Measurements from ENCODE around the gene KIRREL3.

KIRREL3 gene

GRCh38 chr11:127000291-127000968 is at the start of gene KIRREL3:
Gene KIRREL3 (minus strand): TSS chr11:127000770.
- no peak within 1 kb of the TSS for H3K27ac Mint-ChIP-seq
- H3K4me3 Mint-ChIP-seq, result no peak within 1 kb of the TSS
- ATAC-seq (no peak), DNase-seq (ENCODE audit: low spot score in 2 of 2) (no peak)
- H3K9me3 Mint-ChIP-seq, result no peaks in the 10 kb centered on the region
- H3K36me3 Mint-ChIP-seq, result no peaks in the 10 kb centered on the region
- H3K4me1 Mint-ChIP-seq, result no peaks in the 10 kb centered on the region

- H3K36me3 Mint-ChIP-seq, result no peaks in the 10 kb centered on the region
- H3K9me3 Mint-ChIP-seq, result no peaks in the 10 kb centered on the region
- no peak overlapping the region for H3K4me3 Mint-ChIP-seq
- no peak overlapping the region for H3K27ac Mint-ChIP-seq
- H3K4me1 Mint-ChIP-seq, result no peaks in the 10 kb centered on the region
- DNase-seq (ENCODE audit: low spot score in 2 of 2) (no peak), ATAC-seq (no peak)
Measured at GRCh38 chr11:127050186-127050585, 49.6 kb upstream of the KIRREL3 start.

GRCh38 chr11:127049486-127049885 is 48.9 kb upstream of the KIRREL3 start:
- H3K27ac Mint-ChIP-seq, result no peak overlapping the region

GRCh38 chr11:127044535-127044934 is 44.0 kb upstream of the KIRREL3 start:
- H3K36me3 Mint-ChIP-seq, result no peaks in the 10 kb centered on the region
- H3K4me3 Mint-ChIP-seq, result no peak overlapping the region
- ATAC-seq, result no peak
- DNase-seq (ENCODE audit: low spot score in 2 of 2), result no peak
- H3K27ac Mint-ChIP-seq, result no peak overlapping the region
- no peaks in the 10 kb centered on the region for H3K9me3 Mint-ChIP-seq
- no peaks in the 10 kb centered on the region for H3K4me1 Mint-ChIP-seq

More at GRCh38 chr11:127049486-127049885, 48.9 kb upstream of the KIRREL3 start:
- ATAC-seq (no peak), DNase-seq (ENCODE audit: low spot score in 2 of 2) (no peak)
- H3K36me3 Mint-ChIP-seq, result no peaks in the 10 kb centered on the region
- no peaks in the 10 kb centered on the region for H3K4me1 Mint-ChIP-seq
- H3K9me3 Mint-ChIP-seq, result no peaks in the 10 kb centered on the region
- H3K4me3 Mint-ChIP-seq, result no peak overlapping the region

- ATAC-seq, result no peak
- Mint-ChIP-seq H3K36me3 (no peaks in the 10 kb centered on the region), H3K4me1 (no peaks in the 10 kb centered on the region), H3K4me3 (no peak overlapping the region), H3K9me3 (no peaks in the 10 kb centered on the region), H3K27ac (no peak overlapping the region)
- DNase-seq (ENCODE audit: low spot score in 2 of 2), result no peak
Measured at GRCh38 chr11:127042445-127042844, 41.9 kb upstream of the KIRREL3 start.

- Mint-ChIP-seq H3K4me1 (no peaks in the 10 kb centered on the region), H3K4me3 (no peak overlapping the region), H3K27ac (no peak overlapping the region), H3K9me3 (no peaks in the 10 kb centered on the region), H3K36me3 (no peaks in the 10 kb centered on the region)
- no peak for ATAC-seq
- no peak for DNase-seq (ENCODE audit: low spot score in 2 of 2)
Measured at GRCh38 chr11:127039591-127039990, 39.0 kb upstream of the KIRREL3 start.

- no peaks in the 10 kb centered on the region for H3K36me3 Mint-ChIP-seq
- no peak overlapping the region for H3K27ac Mint-ChIP-seq
- no peaks in the 10 kb centered on the region for H3K9me3 Mint-ChIP-seq
- H3K4me3 Mint-ChIP-seq, result no peak overlapping the region
- no peaks in the 10 kb centered on the region for H3K4me1 Mint-ChIP-seq
- no peak for DNase-seq (ENCODE audit: low spot score in 2 of 2)
- ATAC-seq, result no peak
Measured at GRCh38 chr11:127037596-127037995, 37.0 kb upstream of the KIRREL3 start.

- Mint-ChIP-seq H3K9me3 (no peaks in the 10 kb centered on the region), H3K36me3 (no peaks in the 10 kb centered on the region), H3K4me3 (no peak overlapping the region), H3K4me1 (no peaks in the 10 kb centered on the region), H3K27ac (no peak overlapping the region)
- ATAC-seq (no peak), DNase-seq (ENCODE audit: low spot score in 2 of 2) (no peak)
Measured at GRCh38 chr11:127037001-127037400, 36.4 kb upstream of the KIRREL3 start.

GRCh38 chr11:127035824-127036223 is 35.3 kb upstream of the KIRREL3 start:
- Mint-ChIP-seq H3K4me3 (no peak overlapping the region), H3K4me1 (no peaks in the 10 kb centered on the region), H3K9me3 (no peaks in the 10 kb centered on the region), H3K27ac (no peak overlapping the region), H3K36me3 (no peaks in the 10 kb centered on the region)
- ATAC-seq (no peak), DNase-seq (ENCODE audit: low spot score in 2 of 2) (no peak)

GRCh38 chr11:127034973-127035372 is 34.4 kb upstream of the KIRREL3 start:
- H3K4me1 Mint-ChIP-seq, result no peaks in the 10 kb centered on the region
- ATAC-seq (no peak), DNase-seq (ENCODE audit: low spot score in 2 of 2) (no peak)
- H3K27ac Mint-ChIP-seq, result no peak overlapping the region
- H3K36me3 Mint-ChIP-seq, result no peaks in the 10 kb centered on the region
- no peaks in the 10 kb centered on the region for H3K9me3 Mint-ChIP-seq
- no peak overlapping the region for H3K4me3 Mint-ChIP-seq

- no peaks in the 10 kb centered on the region for H3K4me1 Mint-ChIP-seq
- H3K27ac Mint-ChIP-seq, result no peak overlapping the region
- DNase-seq (ENCODE audit: low spot score in 2 of 2) (no peak), ATAC-seq (no peak)
- H3K36me3 Mint-ChIP-seq, result no peaks in the 10 kb centered on the region
- H3K4me3 Mint-ChIP-seq, result no peak overlapping the region
- no peaks in the 10 kb centered on the region for H3K9me3 Mint-ChIP-seq
Measured at GRCh38 chr11:127028648-127029047, 28.1 kb upstream of the KIRREL3 start.

- H3K4me3 Mint-ChIP-seq, result no peak overlapping the region
- no peak for DNase-seq (ENCODE audit: low spot score in 2 of 2)
- H3K27ac Mint-ChIP-seq, result no peak overlapping the region
- no peak for ATAC-seq
- H3K36me3 Mint-ChIP-seq, result no peaks in the 10 kb centered on the region
- no peaks in the 10 kb centered on the region for H3K9me3 Mint-ChIP-seq
- no peaks in the 10 kb centered on the region for H3K4me1 Mint-ChIP-seq
Measured at GRCh38 chr11:127027789-127028188, 27.2 kb upstream of the KIRREL3 start.

- Mint-ChIP-seq H3K4me1 (no peaks in the 10 kb centered on the region), H3K4me3 (no peak overlapping the region), H3K36me3 (no peaks in the 10 kb centered on the region), H3K27ac (no peak overlapping the region), H3K9me3 (no peaks in the 10 kb centered on the region)
- ATAC-seq (no peak), DNase-seq (ENCODE audit: low spot score in 2 of 2) (no peak)
Measured at GRCh38 chr11:127027000-127027399, 26.4 kb upstream of the KIRREL3 start.

GRCh38 chr11:127023991-127024390 is 23.4 kb upstream of the KIRREL3 start:
- Mint-ChIP-seq H3K9me3 (no peaks in the 10 kb centered on the region), H3K4me3 (no peak overlapping the region), H3K27ac (no peak overlapping the region), H3K4me1 (no peaks in the 10 kb centered on the region), H3K36me3 (no peaks in the 10 kb centered on the region)
- no peak for DNase-seq (ENCODE audit: low spot score in 2 of 2)
- no peak for ATAC-seq

- Mint-ChIP-seq H3K36me3 (no peaks in the 10 kb centered on the region), H3K9me3 (no peaks in the 10 kb centered on the region), H3K4me1 (no peaks in the 10 kb centered on the region), H3K27ac (no peak overlapping the region), H3K4me3 (no peak overlapping the region)
- no peak for ATAC-seq
- DNase-seq (ENCODE audit: low spot score in 2 of 2), result no peak
Measured at GRCh38 chr11:127018683-127019279, 18.2 kb upstream of the KIRREL3 start.

GRCh38 chr11:127017482-127017881 is 16.9 kb upstream of the KIRREL3 start:
- H3K36me3 Mint-ChIP-seq, result no peaks in the 10 kb centered on the region
- no peak overlapping the region for H3K27ac Mint-ChIP-seq
- no peak overlapping the region for H3K4me3 Mint-ChIP-seq
- H3K9me3 Mint-ChIP-seq, result no peaks in the 10 kb centered on the region
- DNase-seq (ENCODE audit: low spot score in 2 of 2) (no peak), ATAC-seq (no peak)
- H3K4me1 Mint-ChIP-seq, result no peaks in the 10 kb centered on the region

All from stimulated activated effector memory CD8-positive, alpha-beta T cell treated with anti-CD3 and anti-CD28 coated beads, Interleukin-12 subunit alpha, Interleukin-12 subunit beta, amount 100 ng/mL, for 72 hours (primary cell).